WTC11 (cell line): Measurements from ENCODE around the gene HMCN1. TPM values are rescaled to one million over a fixed set of nuclear protein-coding genes. Genes with fewer than 3 reads are reported as not detected.

ENCODE experiments used
- CREB1 ChIP-seq: sonication (generic); formaldehyde crosslinking; IDR thresholded peaks from 2 replicates; pipeline ENCODE4 v1.8.0; 2023; ENCODE audit warnings: mild to moderate bottlenecking, missing genetic modification reagents
- NR2C2 ChIP-seq: sonication (generic); formaldehyde crosslinking; IDR thresholded peaks from 2 replicates; pipeline ENCODE4 v1.8.0; 2022; ENCODE audit warnings: mild to moderate bottlenecking, missing genetic modification reagents
- RELA ChIP-seq: sonication (generic); formaldehyde crosslinking; IDR thresholded peaks from 2 replicates; pipeline ENCODE4 v1.8.1; 2022; ENCODE audit warnings: missing genetic modification reagents, mild to moderate bottlenecking, borderline replicate concordance
- ZNF263 ChIP-seq: sonication (generic); formaldehyde crosslinking; IDR thresholded peaks from 2 replicates; pipeline ENCODE4 v1.8.1; 2022; ENCODE audit warnings: low read depth, mild to moderate bottlenecking, moderate library complexity, missing genetic modification reagents
- total RNA-seq: library from RNA; stranded (reverse); gene quantifications from 3 replicates; pipeline ENCODE4 v1.2.3, GENCODE V29; 2021
- TF ChIP-seq, protein P1 (sequence below): fragments of 250-450 bp; sonication (Bioruptor Pico); IDR thresholded peaks from 2 replicates; pipeline ENCODE4 v1.9.0; 2021; ENCODE audit warnings: mild to moderate bottlenecking, borderline replicate concordance

Gene HMCN1
- total RNA-seq, 1 experiment from 2014 or later = 5.6 TPM

DNA sequence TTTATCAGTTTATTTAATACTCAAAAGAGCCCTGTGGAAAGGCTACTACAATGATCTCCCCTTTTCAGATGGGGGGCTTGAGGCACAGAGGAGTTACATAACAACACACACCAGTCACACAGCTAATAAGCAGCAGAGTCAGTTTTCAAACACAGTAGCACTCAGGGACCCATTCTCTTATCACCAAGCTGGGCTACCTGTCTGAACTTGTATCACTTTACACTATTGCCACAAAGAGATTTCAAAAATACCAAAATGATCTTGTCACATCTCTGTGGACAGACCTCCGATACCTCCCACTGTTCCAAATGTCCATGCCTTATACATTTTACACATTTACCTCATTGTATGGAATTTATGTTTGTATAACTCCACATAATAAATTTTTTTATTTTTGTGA, 506.2 kb downstream of the HMCN1 start (continued):
- TF ChIP-seq, protein P1, sequence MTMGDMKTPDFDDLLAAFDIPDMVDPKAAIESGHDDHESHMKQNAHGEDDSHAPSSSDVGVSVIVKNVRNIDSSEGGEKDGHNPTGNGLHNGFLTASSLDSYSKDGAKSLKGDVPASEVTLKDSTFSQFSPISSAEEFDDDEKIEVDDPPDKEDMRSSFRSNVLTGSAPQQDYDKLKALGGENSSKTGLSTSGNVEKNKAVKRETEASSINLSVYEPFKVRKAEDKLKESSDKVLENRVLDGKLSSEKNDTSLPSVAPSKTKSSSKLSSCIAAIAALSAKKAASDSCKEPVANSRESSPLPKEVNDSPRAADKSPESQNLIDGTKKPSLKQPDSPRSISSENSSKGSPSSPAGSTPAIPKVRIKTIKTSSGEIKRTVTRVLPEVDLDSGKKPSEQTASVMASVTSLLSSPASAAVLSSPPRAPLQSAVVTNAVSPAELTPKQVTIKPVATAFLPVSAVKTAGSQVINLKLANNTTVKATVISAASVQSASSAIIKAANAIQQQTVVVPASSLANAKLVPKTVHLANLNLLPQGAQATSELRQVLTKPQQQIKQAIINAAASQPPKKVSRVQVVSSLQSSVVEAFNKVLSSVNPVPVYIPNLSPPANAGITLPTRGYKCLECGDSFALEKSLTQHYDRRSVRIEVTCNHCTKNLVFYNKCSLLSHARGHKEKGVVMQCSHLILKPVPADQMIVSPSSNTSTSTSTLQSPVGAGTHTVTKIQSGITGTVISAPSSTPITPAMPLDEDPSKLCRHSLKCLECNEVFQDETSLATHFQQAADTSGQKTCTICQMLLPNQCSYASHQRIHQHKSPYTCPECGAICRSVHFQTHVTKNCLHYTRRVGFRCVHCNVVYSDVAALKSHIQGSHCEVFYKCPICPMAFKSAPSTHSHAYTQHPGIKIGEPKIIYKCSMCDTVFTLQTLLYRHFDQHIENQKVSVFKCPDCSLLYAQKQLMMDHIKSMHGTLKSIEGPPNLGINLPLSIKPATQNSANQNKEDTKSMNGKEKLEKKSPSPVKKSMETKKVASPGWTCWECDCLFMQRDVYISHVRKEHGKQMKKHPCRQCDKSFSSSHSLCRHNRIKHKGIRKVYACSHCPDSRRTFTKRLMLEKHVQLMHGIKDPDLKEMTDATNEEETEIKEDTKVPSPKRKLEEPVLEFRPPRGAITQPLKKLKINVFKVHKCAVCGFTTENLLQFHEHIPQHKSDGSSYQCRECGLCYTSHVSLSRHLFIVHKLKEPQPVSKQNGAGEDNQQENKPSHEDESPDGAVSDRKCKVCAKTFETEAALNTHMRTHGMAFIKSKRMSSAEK (CRISPR knock-in tag) = no peak
- TF ChIP-seq ZNF263 (CRISPR knock-in tag) (no peak), CREB1 (CRISPR knock-in tag) (no peak), RELA (CRISPR knock-in tag) (no peak), NR2C2 (no peak)
